ENCODE data around the gene KIF27.
"Not testable (repeated sequence)": the region's sequence is repeated elsewhere in the genome, so short reads cannot be mapped to it uniquely, and the experiment has no call there.

- TF ChIP-seq CTCF (conservative IDR thresholded peaks at IDR 0.05 in 1 of 2, IDR thresholded peaks at IDR 0.05 in 1 of 2; ENCODE audit: extremely low read depth in 1 of 2, insufficient read depth in 1 of 2, low read depth in 1 of 2, low read length in 2 of 2); EZH2 (IDR thresholded peaks at IDR 0.05; ENCODE audit: borderline replicate concordance, low read length): not testable (repeated sequence)
Observed at GRCh38 chr9:83837070-83837643, 84.1 kb downstream of the KIF27 start.
